ENCODE results near the gene DELE1. TPM values are rescaled to one million over a fixed set of nuclear protein-coding genes. Genes with fewer than 3 reads are reported as not detected.
A peak's percentile ranks its signal among the peaks of the same experiment; 100 is the strongest.

The DELE1 gene
- total and polyA plus RNA-seq, 11 donors = 56.8 to 174 (median 95.0) TPM

GRCh38 chr5:141941307-141941706 is 17.6 kb downstream of the DELE1 start:
- no peak overlapping the region for H3K4me3 ChIP-seq

GRCh38 chr5:141941779-141942178 is 18.1 kb downstream of the DELE1 start:
- Histone ChIP-seq H3K9me3 (no peaks in the 10 kb centered on the region), H3K4me3 (no peak overlapping the region), H3K27me3 (no peaks in the 10 kb centered on the region), H3K4me1 (peaks cover 0 to 52% (median 37%) of the 10 kb centered on the region in 12 donors), H3K36me3 (peaks cover 5 to 56% (median 37%) of the 10 kb centered on the region in 9 donors), H3K27ac (peak overlapping the region in 11 of 12 donors; percentile 1 to 81 (median 44))
- TF ChIP-seq CTCF (IDR thresholded peaks at IDR 0.05) = no peak
- TF ChIP-seq POLR2A (IDR thresholded peaks at IDR 0.05) = no peak
- ATAC-seq (no peak), DNase-seq (no peak)
- intact Hi-C loops (cut with DNase I) = no loop called here
- 76 to 82% (median 78%) methylated on average over 6 of the region's 6 CpGs for WGBS, 4 donors

More at GRCh38 chr5:141941307-141941706, 17.6 kb downstream of the DELE1 start:
- TF ChIP-seq POLR2A (IDR thresholded peaks at IDR 0.05) (no peak), CTCF (IDR thresholded peaks at IDR 0.05) (peak in 1 of 12 donors; percentile 3)
- 49 to 71% (median 61%) methylated on average over 6 of the region's 6 CpGs for WGBS, 4 donors
- Histone ChIP-seq H3K27ac (peak overlapping the region in 10 of 12 donors; percentile 1 to 81 (median 44)), H3K36me3 (peaks cover 5 to 60% (median 41%) of the 10 kb centered on the region in 9 donors), H3K27me3 (no peaks in the 10 kb centered on the region), H3K4me1 (peaks cover 0 to 47% (median 34%) of the 10 kb centered on the region in 12 donors), H3K9me3 (no peaks in the 10 kb centered on the region)
- intact Hi-C loops (cut with DNase I) = no loop called here
- peak in 3 of 4 donors; percentile 39 to 44 (median 40) for ATAC-seq
- DNase-seq = no peak

- WGBS, 4 donors = 40 to 62% (median 48%) methylated on average over 9 of the region's 9 CpGs
- Histone ChIP-seq H3K36me3 (peaks cover 5 to 50% (median 31%) of the 10 kb centered on the region in 9 donors), H3K4me3 (no peak overlapping the region), H3K9me3 (no peaks in the 10 kb centered on the region), H3K27ac (peak overlapping the region; percentile 1 to 81 (median 43)), H3K27me3 (no peaks in the 10 kb centered on the region), H3K4me1 (peaks cover 0 to 56% (median 37%) of the 10 kb centered on the region in 12 donors)
- DNase-seq (peak in 1 of 5 donors; percentile 54), ATAC-seq (peak; percentile 30 to 52 (median 39))
- intact Hi-C loops (cut with DNase I) = no loop called here
- TF ChIP-seq POLR2A (IDR thresholded peaks at IDR 0.05) (no peak), CTCF (IDR thresholded peaks at IDR 0.05) (no peak)
These were observed 18.6 kb downstream of the DELE1 start for GRCh38 chr5:141942185-141942857.

- peaks cover 0 to 42% (median 15%) of the 10 kb centered on the region in 9 donors for H3K36me3 ChIP-seq
- ATAC-seq (no peak), DNase-seq (no peak)
- H3K9me3 ChIP-seq = no peaks in the 10 kb centered on the region
- H3K4me1 ChIP-seq = peaks cover 0 to 65% (median 41%) of the 10 kb centered on the region in 12 donors
- 69 to 77% (median 74%) methylated on average over 9 of the region's 9 CpGs for WGBS, 4 donors
- no peak overlapping the region for H3K27ac ChIP-seq
- intact Hi-C loops (cut with DNase I) = no loop called here
- no peak overlapping the region for H3K4me3 ChIP-seq
- no peak for TF ChIP-seq CTCF (IDR thresholded peaks at IDR 0.05)
- no peak for TF ChIP-seq POLR2A (IDR thresholded peaks at IDR 0.05)
- no peaks in the 10 kb centered on the region for H3K27me3 ChIP-seq
These were observed 20.4 kb downstream of the DELE1 start for GRCh38 chr5:141944076-141944475.

Measured in heart left ventricle (tissue), 16 donors.